IMR-90 (cell line): ENCODE data around the gene ZNF507. TPM values are rescaled to one million over a fixed set of nuclear protein-coding genes. Genes with fewer than 3 reads are reported as not detected.

Experiments
- ATAC-seq: fragments of 200-7000 bp; cut with Tn5 transposase; 2 replicates; pipeline ENCODE4 v1.9.1; 2020; ENCODE audit warnings: low read depth, mild to moderate bottlenecking, moderate library complexity
- BruUV-seq: library from RNA; stranded (reverse); fragments of 400-500 nt; replicated peaks from 2 replicates; lab custom pipeline; 2021; lab: Mats Ljungman, UMichigan
- CTCF ChIA-PET: fragments of 300-600 bp; formaldehyde crosslinking; extraction: SDS; loops from one replicate; lab custom pipeline; 2021; ENCODE audit warnings: antibody characterized with exemption; lab: Yijun Ruan, JAX
- POLR2A ChIA-PET: fragments of 300-600 bp; sonication (Branson Sonifier 250); formaldehyde crosslinking; loops from one replicate; lab custom pipeline; 2022; ENCODE audit warnings: antibody characterized with exemption; ENCODE audit not compliant: unreplicated experiment; lab: Charles Lee
- DNase-seq: peaks from one replicate; pipeline ENCODE4 v3.0.0; 2013
- H2AFZ ChIP-seq: replicated peaks from 2 replicates; pipeline ENCODE3; 2013; ENCODE audit warnings: low read length, mild to moderate bottlenecking; ENCODE audit not compliant: poor library complexity
- H2AK5ac ChIP-seq: 2 replicates; pipeline ENCODE4 v1.6.1; 2013; ENCODE audit warnings: low read depth, low read length, inconsistent platforms
- H2AK9ac ChIP-seq: replicated peaks from 2 replicates; pipeline ENCODE3; 2013; ENCODE audit warnings: mild to moderate bottlenecking, low read depth, low read length, moderate library complexity; ENCODE audit not compliant: poor library complexity
- H2BK120ac ChIP-seq: 2 replicates; pipeline ENCODE4 v1.6.1; 2013; ENCODE audit warnings: low read depth, low read length, inconsistent platforms
- H2BK15ac ChIP-seq: 3 replicates; pipeline ENCODE4 v1.6.1; 2013; ENCODE audit warnings: low read depth, low read length, inconsistent platforms
- H2BK20ac ChIP-seq: 2 replicates; pipeline ENCODE4 v1.6.1; 2013; ENCODE audit warnings: low read depth, mild to moderate bottlenecking, inconsistent platforms, low read length, moderate library complexity
- H2BK5ac ChIP-seq: 2 replicates; pipeline ENCODE4 v1.6.1; 2013; ENCODE audit warnings: mild to moderate bottlenecking, low read depth, low read length, inconsistent platforms; ENCODE audit not compliant: poor library complexity, severe bottlenecking
- H3K14ac ChIP-seq: replicated peaks from 2 replicates; pipeline ENCODE4 v1.6.1; 2013; ENCODE audit warnings: low read depth, low read length, inconsistent platforms
- H3K18ac ChIP-seq: 2 replicates; pipeline ENCODE4 v1.6.1; 2013; ENCODE audit warnings: low read depth, low read length, control low read depth
- H3K23ac ChIP-seq: 2 replicates; pipeline ENCODE4 v1.6.1; 2013; ENCODE audit warnings: low read depth, low read length, inconsistent platforms
- H3K27ac ChIP-seq: 2 replicates; pipeline ENCODE4 v1.5.1; 2013; ENCODE audit warnings: mild to moderate bottlenecking, control low read depth, low read length; ENCODE audit not compliant: insufficient read depth
- H3K27me3 ChIP-seq: 2 replicates; pipeline ENCODE4 v1.6.1; 2013; ENCODE audit warnings: low read length; ENCODE audit not compliant: control insufficient read depth, insufficient read depth
- H3K36me3 ChIP-seq: 2 replicates; pipeline ENCODE4 v1.6.1; 2013; ENCODE audit warnings: low read length, mixed read lengths; ENCODE audit not compliant: control insufficient read depth, insufficient read depth
- H3K4ac ChIP-seq: 2 replicates; pipeline ENCODE4 v1.6.1; 2013; ENCODE audit warnings: low read depth, low read length, inconsistent platforms
- H3K4me1 ChIP-seq: 2 replicates; pipeline ENCODE4 v1.6.1; 2013; ENCODE audit warnings: low read length, mixed read lengths; ENCODE audit not compliant: control insufficient read depth, insufficient read depth
- H3K4me2 ChIP-seq: 2 replicates; pipeline ENCODE4 v1.6.1; 2013; ENCODE audit warnings: low read depth, mild to moderate bottlenecking, control low read depth, low read length, moderate library complexity
- H3K4me3 ChIP-seq: 2 replicates; pipeline ENCODE4 v1.5.1; 2013; ENCODE audit warnings: low read depth, mild to moderate bottlenecking, control low read depth, low read length, moderate library complexity; ENCODE audit not compliant: insufficient read depth
- H3K56ac ChIP-seq: 2 replicates; pipeline ENCODE4 v1.6.1; 2013; ENCODE audit warnings: low read length, inconsistent platforms; ENCODE audit not compliant: insufficient read depth; ENCODE audit errors: extremely low read depth
- H3K79me1 ChIP-seq, 2 experiments: 2 replicates each; pipeline ENCODE4 v1.6.1; 2013; ENCODE audit warnings: low read length in 2 of 2, inconsistent platforms in 1 of 2, low read depth in 1 of 2
- H3K9ac ChIP-seq: 2 replicates; pipeline ENCODE4 v1.6.1; 2013; ENCODE audit warnings: low read depth, low read length, control low read depth
- H3K9me1 ChIP-seq: 2 replicates; pipeline ENCODE4 v1.6.1; 2013; ENCODE audit warnings: low read length, inconsistent platforms; ENCODE audit not compliant: insufficient read depth
- H3K9me3 ChIP-seq: 2 replicates; pipeline ENCODE4 v1.6.1; 2013; ENCODE audit warnings: low read length; ENCODE audit not compliant: control insufficient read depth, insufficient read depth
- H4K20me1 ChIP-seq: 2 replicates; pipeline ENCODE4 v1.6.1; 2013; ENCODE audit warnings: low read length, inconsistent platforms; ENCODE audit not compliant: insufficient read depth
- H4K5ac ChIP-seq: 2 replicates; pipeline ENCODE4 v1.6.1; 2013; ENCODE audit warnings: mild to moderate bottlenecking, low read depth, low read length, control low read depth
- H4K8ac ChIP-seq, 2 experiments: 2 replicates each; pipeline ENCODE4 v1.6.1; 2013; ENCODE audit warnings: low read depth in 2 of 2, low read length in 2 of 2, control low read depth in 1 of 2, inconsistent platforms in 1 of 2
- H4K91ac ChIP-seq: 2 replicates; pipeline ENCODE4 v1.6.1; 2013; ENCODE audit warnings: low read depth, low read length, inconsistent platforms; ENCODE audit not compliant: insufficient read depth
- BHLHE40 ChIP-seq: fragments of 150-350 bp; IDR thresholded peaks from 2 replicates; pipeline ENCODE4 v1.6.1; 2016; ENCODE audit warnings: mild to moderate bottlenecking, low read depth, low read length
- FOS ChIP-seq: fragments of 150-350 bp; IDR thresholded peaks from 2 replicates; pipeline ENCODE4 v1.6.1; 2016; ENCODE audit warnings: low read depth, low read length
- NFE2L2 ChIP-seq: fragments of 150-350 bp; IDR thresholded peaks from 2 replicates; pipeline ENCODE4 v1.6.1; 2016; ENCODE audit warnings: low read depth, mild to moderate bottlenecking, low read length
- RCOR1 ChIP-seq: IDR thresholded peaks from 2 replicates; pipeline ENCODE4 v1.6.1; 2012; ENCODE audit warnings: mild to moderate bottlenecking, low read length, improper control_type of control experiment; ENCODE audit not compliant: insufficient replicate concordance
- SMC3 ChIP-seq: fragments of 150-350 bp; IDR thresholded peaks from 2 replicates; pipeline ENCODE4 v1.6.1; 2016; ENCODE audit warnings: low read depth, mild to moderate bottlenecking, antibody characterized with exemption, low read length, moderate library complexity
- WGBS, 2 experiments: methylation state at CpG; one replicate each; pipeline versions ENCODE4 v1.1.5 to v1.1.7; 2013; ENCODE audit warnings: missing lambda C conversion rate in 2 of 2; ENCODE audit not compliant: insufficient read length in 1 of 2; ENCODE audit errors: extremely low coverage in 2 of 2; 5-methylcytosine and 5-hydroxymethylcytosine counted together
- dilution Hi-C: fragments of 300-500 bp; cut with HindIII; formaldehyde crosslinking; loops from one replicate; pipeline ENCODE4 v1.14.3; 2018; ENCODE audit warnings: low sequenced_read_pairs; ENCODE audit not compliant: unreplicated experiment
- in situ Hi-C: fragments of 300-500 bp; cut with MboI; formaldehyde crosslinking; loops from 3 replicates; pipeline ENCODE4 v1.14.3; 2019; ENCODE audit warnings: low sequenced_read_pairs, inconsistent platforms, mixed read lengths
- intact Hi-C: fragments of 100-400 bp; cut with micrococcal nuclease; formaldehyde crosslinking; loops from 2 replicates; pipeline ENCODE4 v1.10.0; 2022
- polyA plus RNA-seq, 3 experiments: library from polyadenylated mRNA; depleted of rRNA; stranded (reverse); fragments of >200 nt; gene quantifications; 2 replicates each; pipeline ENCODE4 v1.2.3, GENCODE V29; 2012; ENCODE audit warnings: low replicate concordance in 1 of 3
- total RNA-seq: library from RNA; depleted of rRNA; stranded (reverse); fragments of >200 nt; gene quantifications from 2 replicates; pipeline ENCODE4 v1.2.3, GENCODE V29; 2012

The ZNF507 gene
- total and polyA plus RNA-seq, 2 of the 4 experiments (the other 2 are of a cell fraction) = 9.6 to 19.9 TPM

- no peak overlapping the region for H2BK120ac ChIP-seq
- no peaks in the 10 kb centered on the region for H3K27me3 ChIP-seq
- H2AK9ac ChIP-seq = no peak overlapping the region
- H3K18ac ChIP-seq = no peak overlapping the region
- no peak overlapping the region for H4K8ac ChIP-seq
- H3K23ac ChIP-seq = no peak overlapping the region
- no peak overlapping the region for H3K4me2 ChIP-seq
- ChIA-PET CTCF (no interaction called here), POLR2A (interaction anchor here (0.6 kb wide), 1 partner anchor 14 kb away, joined by 4 read pairs; the partner anchor contains the start of gene ZNF507)
- dilution Hi-C loops (no loop called here), in situ Hi-C loops (loop anchor here (25.0 kb wide), 1 partner anchor 1022 kb away; the partner anchor contains the start of gene TSHZ3), intact Hi-C loops (no loop called here)
- H3K27ac ChIP-seq = no peak overlapping the region
- no peak for ATAC-seq
- no peak overlapping the region for H3K56ac ChIP-seq
- no peak overlapping the region for H2AFZ ChIP-seq
- no peak overlapping the region for H2BK20ac ChIP-seq
- no peak overlapping the region for H2BK15ac ChIP-seq
- no peaks in the 10 kb centered on the region for H3K9me3 ChIP-seq
- H4K20me1 ChIP-seq = peaks cover 6% of the 10 kb centered on the region
- no peak for TF ChIP-seq SMC3
- no peak for TF ChIP-seq RCOR1
- no peak for TF ChIP-seq FOS
- TF ChIP-seq BHLHE40 = no peak
- TF ChIP-seq NFE2L2 = no peak
- H3K4me1 ChIP-seq = peaks cover 2% of the 10 kb centered on the region; the same call in 1 of the 2 replicates
- 100% methylated on average over 1 of the region's 9 CpGs; no CpG with 5 or more reads in 1 of the 2 experiments for WGBS, 2 experiments
- no peak overlapping the region for H2BK5ac ChIP-seq
- H3K4ac ChIP-seq = no peak overlapping the region
- peaks cover 38% of the 10 kb centered on the region for H3K36me3 ChIP-seq
- peaks cover 22 to 48% of the 10 kb centered on the region in 2 experiments for H3K79me1 ChIP-seq
- no peak overlapping the region for H4K5ac ChIP-seq
- H4K91ac ChIP-seq = no peak overlapping the region
- peaks cover 2% of the 10 kb centered on the region; the same call in 1 of the 2 replicates for H3K9me1 ChIP-seq
- no peak overlapping the region for H3K4me3 ChIP-seq
- no peak for DNase-seq
- H3K14ac ChIP-seq = no peak overlapping the region
- no peak overlapping the region for H2AK5ac ChIP-seq
- H3K9ac ChIP-seq = no peak overlapping the region
- BruUV-seq = no TSS peak
Measured at GRCh38 chr19:32359581-32359980, 14.2 kb downstream of the ZNF507 start.
